B cell (primary cell): ENCODE results near the gene CENPP. TPM values are rescaled to one million over a fixed set of nuclear protein-coding genes. Genes with fewer than 3 reads are reported as not detected.

Experiments used
- ATAC-seq: fragments of 200-7000 bp; cut with Tn5 transposase; one replicate; pipeline ENCODE4 v1.10.0; 2021; ENCODE audit warnings: low read depth, mild to moderate bottlenecking, moderate number of reproducible peaks, moderate library complexity
- CTCF ChIA-PET: fragments of 350-600 bp; sonication (Branson Sonifier 250); formaldehyde crosslinking; loops from one replicate; lab custom pipeline; 2021; ENCODE audit warnings: antibody characterized with exemption, inconsistent platforms; lab: Charles Lee
- POLR2A ChIA-PET: fragments of 350-600 bp; sonication (Branson Sonifier 250); formaldehyde crosslinking; loops from one replicate; lab custom pipeline; 2021; ENCODE audit warnings: antibody characterized with exemption; lab: Charles Lee
- DNase-seq: peaks from one replicate; pipeline ENCODE4 v3.0.0; 2013
- H2AFZ ChIP-seq: 2 replicates; pipeline ENCODE4 v1.6.1; 2012; ENCODE audit warnings: mild to moderate bottlenecking, low read depth, low read length; ENCODE audit not compliant: insufficient read depth, poor library complexity, severe bottlenecking
- H3K27ac ChIP-seq, 2 donors: 1 replicate in 1 of 2; 2 replicates in 1 of 2; pipeline ENCODE4 v1.5.1; 2012 to 2013; ENCODE audit warnings: low read length in 2 of 2, mild to moderate bottlenecking in 2 of 2, moderate library complexity in 1 of 2
- H3K27me3 ChIP-seq, 4 experiments: fragments of 200-600 bp in 1 of 4; sonication (generic) in 1 of 4; replicated peaks in 1 of 4; 1 replicate in 2 of 4; 2 replicates in 2 of 4; pipeline versions ENCODE4 v1.6.1 to v1.7.0; 2013 to 2016; ENCODE audit warnings: low read length in 3 of 4, mild to moderate bottlenecking in 2 of 4, mixed read lengths in 1 of 4, moderate library complexity in 1 of 4; ENCODE audit not compliant: insufficient read depth in 4 of 4, control insufficient read depth in 3 of 4; ENCODE audit errors: control extremely low read depth in 1 of 4
- H3K36me3 ChIP-seq, 2 experiments: replicated peaks in 1 of 2; 1 replicate in 1 of 2; 2 replicates in 1 of 2; pipeline versions ENCODE4 v1.6.1 to v1.7.1; 2013; ENCODE audit warnings: low read length in 1 of 2; ENCODE audit not compliant: insufficient read depth in 2 of 2, control insufficient read depth in 1 of 2; ENCODE audit errors: control extremely low read depth in 1 of 2, extremely low read depth in 1 of 2
- H3K4me1 ChIP-seq, 2 donors: fragments of 200-600 bp in 1 of 2; sonication (generic) in 1 of 2; 1 replicate in 1 of 2; 2 replicates in 1 of 2; pipeline versions ENCODE4 v1.5.1 to v1.6.1; 2013 to 2017; ENCODE audit warnings: low read length in 2 of 2; ENCODE audit not compliant: control insufficient read depth in 2 of 2, insufficient read depth in 2 of 2
- H3K4me2 ChIP-seq: replicated peaks from 2 replicates; pipeline ENCODE3; 2012; ENCODE audit warnings: mild to moderate bottlenecking, low read depth, low read length; ENCODE audit not compliant: poor library complexity, severe bottlenecking
- H3K4me3 ChIP-seq, 5 experiments: fragments of 200-600 bp in 1 of 5; sonication (generic) in 1 of 5; 1 replicate in 3 of 5; 2 replicates in 2 of 5; pipeline versions ENCODE4 v1.5.1 to v1.7.0; 2011 to 2016; ENCODE audit warnings: low read length in 4 of 5, mild to moderate bottlenecking in 4 of 5, low read depth in 2 of 5, control low read depth in 1 of 5, moderate library complexity in 1 of 5; ENCODE audit not compliant: insufficient read depth in 1 of 5; ENCODE audit errors: control extremely low read depth in 1 of 5, extremely low read depth in 1 of 5
- H3K79me2 ChIP-seq: fragments of 200-600 bp; sonication (generic); one replicate; pipeline ENCODE4 v1.6.0; 2016; ENCODE audit warnings: low read length; ENCODE audit not compliant: control insufficient read depth, insufficient read depth
- H3K9ac ChIP-seq: fragments of 200-600 bp; sonication (generic); 2 replicates; pipeline ENCODE4 v1.6.1; 2017; ENCODE audit warnings: mild to moderate bottlenecking, low read length, moderate library complexity
- H3K9me3 ChIP-seq, 3 donors: one replicate each; pipeline versions ENCODE4 v1.6.1 to v1.7.1; 2013; ENCODE audit warnings: low read length in 2 of 3; ENCODE audit not compliant: control insufficient read depth in 2 of 3, insufficient read depth in 1 of 3; ENCODE audit errors: control extremely low read depth in 1 of 3
- H4K20me1 ChIP-seq: 2 replicates; pipeline ENCODE4 v1.6.0; 2012; ENCODE audit warnings: mild to moderate bottlenecking, low read length; ENCODE audit not compliant: insufficient read depth, control insufficient read depth, poor library complexity, severe bottlenecking
- H3K27ac Mint-ChIP-seq: one replicate; pipeline ENCODE4 v1.8.0; 2021; ENCODE audit warnings: mixed read lengths
- H3K27me3 Mint-ChIP-seq: one replicate; pipeline ENCODE4 v1.8.0; 2021; ENCODE audit warnings: mixed read lengths
- H3K4me1 Mint-ChIP-seq: one replicate; pipeline ENCODE4 v1.8.0; 2021; ENCODE audit warnings: mixed read lengths
- H3K4me3 Mint-ChIP-seq: one replicate; pipeline ENCODE4 v1.8.0; 2021; ENCODE audit warnings: mixed read lengths
- H3K9me3 Mint-ChIP-seq: one replicate; pipeline ENCODE4 v1.8.0; 2022; ENCODE audit warnings: mixed read lengths; ENCODE audit not compliant: insufficient read depth
- EZH2 ChIP-seq: IDR thresholded peaks from 2 replicates; pipeline ENCODE4 v1.6.1; 2012; ENCODE audit warnings: borderline replicate concordance, low read depth, mild to moderate bottlenecking, moderate library complexity, low read length; ENCODE audit not compliant: insufficient read depth, poor library complexity, severe bottlenecking
- WGBS: methylation state at CpG from one replicate; pipeline ENCODE4 v1.1.5; 2013; ENCODE audit warnings: missing lambda C conversion rate; ENCODE audit not compliant: insufficient coverage; 5-methylcytosine and 5-hydroxymethylcytosine counted together
- intact Hi-C: fragments of 100-400 bp; cut with micrococcal nuclease; formaldehyde crosslinking; loops from one replicate; pipeline ENCODE4 v1.10.0; 2022
- polyA plus RNA-seq: library from polyadenylated mRNA; depleted of rRNA; stranded (reverse); fragments of >200 nt; gene quantifications from 2 replicates; pipeline ENCODE4 v1.2.3, GENCODE V29; 2012
- total RNA-seq, 2 donors: library from RNA; stranded (reverse); fragments of 120-200 nt in 1 of 2; gene quantifications; 1 replicate in 1 of 2; 2 replicates in 1 of 2; pipeline versions ENCODE4 v1.2.3 to v1.2.4, GENCODE V29; 2013 to 2022
- TF ChIP-seq, protein P1 (sequence below): fragments of 200-600 bp; IDR thresholded peaks from one replicate; pipeline ENCODE4 v1.8.0; 2022; ENCODE audit warnings: antibody characterized with exemption, mild to moderate bottlenecking

Gene CENPP
- total and polyA plus RNA-seq, 2 donors (not counting 1 experiment from before 2014, with no cell fraction given): 1.4 to 6.2 TPM

DNA sequence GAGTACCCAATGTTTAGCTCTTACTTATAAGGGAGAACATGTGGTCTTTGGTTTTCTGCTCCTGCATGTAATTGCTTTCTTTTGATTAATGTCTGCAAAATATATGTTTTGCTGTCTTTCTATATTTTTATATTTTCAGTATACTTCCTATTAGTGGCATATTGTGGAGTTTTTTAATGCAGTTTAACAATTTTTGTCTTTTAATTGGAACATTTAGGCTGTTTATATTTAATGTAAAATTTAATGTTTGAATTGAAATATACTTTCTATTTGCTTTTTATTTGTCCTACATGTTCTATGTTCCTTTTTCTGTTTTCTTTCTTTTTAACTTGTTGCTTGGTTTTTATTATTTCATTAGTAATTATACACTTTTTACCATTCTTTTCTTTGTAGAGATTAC, 205.1 kb downstream of the CENPP start:
- H3K27ac Mint-ChIP-seq: no peak overlapping the region

DNA sequence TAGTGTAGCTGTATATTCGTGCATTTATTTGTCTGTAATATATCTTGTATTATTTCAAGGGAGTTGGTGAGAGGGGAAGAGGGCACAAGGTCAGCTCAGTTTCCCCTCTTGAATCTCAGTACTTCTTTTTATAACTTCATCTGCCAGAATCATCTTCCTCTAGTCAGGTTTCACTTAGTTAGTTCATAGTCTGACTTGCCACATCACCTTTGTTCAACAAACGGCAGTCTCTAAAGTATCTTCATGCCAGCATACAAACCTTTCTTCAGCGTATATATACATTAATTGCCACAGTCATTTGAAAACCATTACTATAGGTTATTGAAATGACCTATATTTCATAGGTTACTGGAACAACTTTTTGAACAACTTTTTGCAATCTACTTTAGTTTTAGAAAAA, 208.5 kb downstream of the CENPP start:
- Mint-ChIP-seq H3K4me1 (peaks cover 11% of the 10 kb centered on the region), H3K9me3 (peaks cover 3% of the 10 kb centered on the region), H3K4me3 (no peak overlapping the region), H3K27me3 (no peaks in the 10 kb centered on the region), H3K27ac (no peak overlapping the region)
- Histone ChIP-seq H2AFZ (no peak overlapping the region), H3K4me3 (no peak overlapping the region), H3K36me3 (no peaks in the 10 kb centered on the region), H3K27ac (no peak overlapping the region), H3K9ac (no peak overlapping the region), H3K9me3 (no peaks in the 10 kb centered on the region), H3K4me2 (no peak overlapping the region), H3K27me3 (no peaks in the 10 kb centered on the region), H3K4me1 (no peaks in the 10 kb centered on the region), H3K79me2 (no peaks in the 10 kb centered on the region), H4K20me1 (no peaks in the 10 kb centered on the region)
- TF ChIP-seq EZH2: no peak
- TF ChIP-seq, protein P1, sequence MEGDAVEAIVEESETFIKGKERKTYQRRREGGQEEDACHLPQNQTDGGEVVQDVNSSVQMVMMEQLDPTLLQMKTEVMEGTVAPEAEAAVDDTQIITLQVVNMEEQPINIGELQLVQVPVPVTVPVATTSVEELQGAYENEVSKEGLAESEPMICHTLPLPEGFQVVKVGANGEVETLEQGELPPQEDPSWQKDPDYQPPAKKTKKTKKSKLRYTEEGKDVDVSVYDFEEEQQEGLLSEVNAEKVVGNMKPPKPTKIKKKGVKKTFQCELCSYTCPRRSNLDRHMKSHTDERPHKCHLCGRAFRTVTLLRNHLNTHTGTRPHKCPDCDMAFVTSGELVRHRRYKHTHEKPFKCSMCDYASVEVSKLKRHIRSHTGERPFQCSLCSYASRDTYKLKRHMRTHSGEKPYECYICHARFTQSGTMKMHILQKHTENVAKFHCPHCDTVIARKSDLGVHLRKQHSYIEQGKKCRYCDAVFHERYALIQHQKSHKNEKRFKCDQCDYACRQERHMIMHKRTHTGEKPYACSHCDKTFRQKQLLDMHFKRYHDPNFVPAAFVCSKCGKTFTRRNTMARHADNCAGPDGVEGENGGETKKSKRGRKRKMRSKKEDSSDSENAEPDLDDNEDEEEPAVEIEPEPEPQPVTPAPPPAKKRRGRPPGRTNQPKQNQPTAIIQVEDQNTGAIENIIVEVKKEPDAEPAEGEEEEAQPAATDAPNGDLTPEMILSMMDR: no peak
- no peak for ATAC-seq
- no peak for DNase-seq
- 83% methylated on average over 1 of the region's 3 CpGs for WGBS
- ChIA-PET CTCF (no interaction called here), POLR2A (no interaction called here)
- intact Hi-C loops: no loop called here

More for the DNA sequence above, 205.1 kb downstream of the CENPP start:
- peaks cover 11% of the 10 kb centered on the region for H3K4me1 Mint-ChIP-seq
- H3K4me2 ChIP-seq: no peak overlapping the region
- ChIA-PET CTCF (no interaction called here), POLR2A (no interaction called here)
- no peaks in the 10 kb centered on the region for H4K20me1 ChIP-seq
- no peak overlapping the region for H2AFZ ChIP-seq
- no peak for TF ChIP-seq EZH2
- TF ChIP-seq, protein P1: no peak
- no peak overlapping the region for H3K4me3 Mint-ChIP-seq
- no peaks in the 10 kb centered on the region for H3K36me3 ChIP-seq
- no peak for DNase-seq
- no peaks in the 10 kb centered on the region for H3K79me2 ChIP-seq
- peaks cover 3% of the 10 kb centered on the region for H3K9me3 Mint-ChIP-seq
- no peak overlapping the region for H3K27ac ChIP-seq
- no peak overlapping the region for H3K9ac ChIP-seq
- H3K9me3 ChIP-seq: no peaks in the 10 kb centered on the region
- H3K27me3 Mint-ChIP-seq: no peaks in the 10 kb centered on the region
- no peaks in the 10 kb centered on the region for H3K27me3 ChIP-seq
- no peak overlapping the region for H3K4me3 ChIP-seq
- H3K4me1 ChIP-seq: no peaks in the 10 kb centered on the region
- no peak for ATAC-seq
- intact Hi-C loops: no loop called here
